Stimulated activated CD4-positive, alpha-beta T cell treated with anti-CD3 and anti-CD28 coated beads, Interleukin-12 subunit alpha, Interleukin-12 subunit beta, amount 100 ng/mL, for 24 hours (primary cell): ENCODE results near the gene ACTL6B.

Experiments
- DNase-seq, 2 experiments: peaks; one replicate each; pipeline ENCODE4 v3.0.0-alpha.2; 2020; ENCODE audit warnings: low read depth in 2 of 2

The ACTL6B gene

GRCh38 chr7:100683659-100684533 lies 27.6 kb upstream of the ACTL6B start:
- no peak for DNase-seq

- DNase-seq: no peak
Measured at GRCh38 chr7:100682991-100683658, 26.9 kb upstream of the ACTL6B start.

- DNase-seq: no peak
Measured at GRCh38 chr7:100682228-100682741, 26.0 kb upstream of the ACTL6B start.

DNA sequence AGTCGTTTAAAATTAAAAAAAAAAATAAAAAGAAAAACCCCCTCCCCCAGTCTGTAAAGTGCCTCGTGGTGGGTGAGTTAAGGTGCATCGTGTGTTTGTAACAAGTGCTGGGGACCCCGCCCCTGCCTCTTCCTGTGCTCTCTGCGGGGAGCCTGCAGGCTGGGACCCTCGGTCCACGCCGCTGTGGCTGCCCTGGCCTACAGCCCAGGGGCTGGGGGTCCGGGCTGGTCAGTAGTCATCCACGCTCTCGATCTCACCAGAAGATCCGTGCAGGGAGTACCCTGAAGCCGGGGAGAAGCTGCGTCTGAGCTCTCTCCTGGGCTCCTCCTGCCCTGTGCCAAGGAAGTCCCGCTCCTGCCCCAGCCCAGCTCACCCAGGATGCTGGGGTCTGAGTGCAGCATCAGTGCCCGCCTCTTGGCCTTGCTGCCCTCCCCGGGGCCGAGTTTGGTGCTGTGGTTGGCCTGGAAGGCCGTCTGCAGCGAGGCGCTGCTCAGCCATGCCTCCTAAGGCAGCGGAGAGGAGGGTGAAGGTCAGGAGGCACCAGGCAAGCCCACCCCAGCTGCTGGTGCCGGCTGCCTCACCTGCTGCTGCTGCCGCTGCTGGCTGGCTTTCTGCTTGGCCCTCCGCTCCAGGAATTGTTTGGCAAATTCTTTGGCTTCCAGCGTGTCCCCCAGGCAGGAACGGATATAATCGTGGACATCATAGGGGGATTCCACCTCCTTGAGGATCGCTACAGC lies 25.4 kb upstream of the ACTL6B start:
- no peak for DNase-seq

GRCh38 chr7:100680576-100681271 lies 24.5 kb upstream of the ACTL6B start:
- no peak for DNase-seq

- DNase-seq: no peak
Measured at GRCh38 chr7:100679927-100680575, 23.8 kb upstream of the ACTL6B start.

GRCh38 chr7:100679129-100679926 lies 23.1 kb upstream of the ACTL6B start:
- no peak for DNase-seq

- no peak for DNase-seq
Measured at GRCh38 chr7:100678291-100678984, 22.2 kb upstream of the ACTL6B start.

DNA sequence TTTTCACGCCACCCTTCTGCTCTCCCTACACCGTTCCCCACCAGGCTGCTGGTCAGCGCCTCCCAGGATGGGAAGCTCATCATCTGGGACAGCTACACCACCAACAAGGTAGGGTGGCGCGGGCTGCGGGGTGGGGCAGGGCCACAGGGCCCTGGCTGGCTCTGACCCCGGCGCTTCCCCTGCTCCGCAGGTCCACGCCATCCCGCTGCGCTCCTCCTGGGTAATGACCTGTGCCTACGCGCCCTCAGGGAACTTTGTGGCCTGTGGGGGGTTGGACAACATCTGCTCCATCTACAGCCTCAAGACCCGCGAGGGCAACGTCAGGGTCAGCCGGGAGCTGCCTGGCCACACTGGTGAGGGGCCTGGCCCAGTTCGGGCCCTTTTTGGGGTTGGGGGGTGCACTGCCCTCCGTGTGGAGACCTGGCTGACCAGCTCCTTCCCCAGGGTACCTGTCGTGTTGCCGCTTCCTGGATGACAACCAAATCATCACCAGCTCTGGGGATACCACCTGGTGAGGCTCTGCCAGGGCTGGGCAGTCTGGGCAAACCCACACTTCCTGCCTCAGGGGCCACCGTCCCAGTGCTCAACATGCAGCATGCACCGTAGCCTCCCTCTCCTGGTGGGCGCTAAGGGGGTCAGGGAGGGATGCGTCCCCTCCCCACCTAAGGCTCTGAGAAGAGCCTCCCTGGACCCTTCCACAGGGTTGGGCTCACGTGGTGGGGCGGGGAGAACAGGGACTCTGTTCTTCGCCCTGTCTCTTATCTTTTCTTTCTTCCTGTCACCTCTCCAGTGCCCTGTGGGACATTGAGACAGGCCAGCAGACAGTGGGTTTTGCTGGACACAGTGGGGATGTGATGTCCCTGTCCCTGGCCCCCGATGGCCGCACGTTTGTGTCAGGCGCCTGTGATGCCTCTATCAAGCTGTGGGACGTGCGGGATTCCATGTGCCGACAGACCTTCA lies 21.3 kb upstream of the ACTL6B start:
- no peak for DNase-seq

GRCh38 chr7:100676501-100677306 lies 20.5 kb upstream of the ACTL6B start:
- DNase-seq: no peak

DNA sequence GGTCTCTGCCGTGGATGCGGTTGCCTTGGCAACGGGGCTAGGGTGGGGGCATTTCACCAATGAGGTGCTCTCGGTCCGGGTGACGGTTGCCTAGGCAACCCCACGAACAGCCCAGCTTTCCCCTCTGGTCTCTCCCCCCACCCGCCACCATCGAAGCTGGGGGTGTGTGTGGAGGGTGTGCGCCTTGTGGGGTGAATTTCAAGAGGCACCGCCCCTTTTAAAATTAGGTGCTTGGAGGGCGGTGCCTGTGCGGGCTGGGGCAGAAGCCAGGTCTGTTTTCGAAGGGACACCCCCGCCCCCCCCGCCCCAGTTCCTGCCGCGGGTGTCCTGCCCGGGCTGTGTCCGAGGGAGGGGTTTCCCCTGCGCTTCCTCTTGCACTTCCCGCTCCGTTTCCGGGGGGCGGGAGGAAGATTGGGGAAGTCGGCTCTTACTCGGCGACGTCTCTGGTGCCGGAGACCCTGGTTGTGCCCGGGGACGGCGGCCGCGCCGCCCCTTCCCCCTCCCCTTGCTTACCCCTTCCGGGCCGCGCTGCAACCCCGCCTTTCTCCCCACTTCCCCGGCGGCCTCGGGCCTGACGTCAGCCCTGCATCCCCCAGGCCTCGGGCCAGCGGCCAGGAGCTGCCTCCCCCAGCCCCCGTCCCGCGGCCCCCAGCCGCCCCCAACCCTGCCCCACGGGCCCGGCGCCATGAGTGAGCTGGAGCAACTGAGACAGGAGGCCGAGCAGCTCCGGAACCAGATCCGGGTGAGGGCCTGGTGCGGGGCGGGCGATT lies 19.5 kb upstream of the ACTL6B start:
- DNase-seq: peak; percentile 51 to 76

- DNase-seq: no peak
Measured at GRCh38 chr7:100675105-100675451, 18.8 kb upstream of the ACTL6B start.

DNA sequence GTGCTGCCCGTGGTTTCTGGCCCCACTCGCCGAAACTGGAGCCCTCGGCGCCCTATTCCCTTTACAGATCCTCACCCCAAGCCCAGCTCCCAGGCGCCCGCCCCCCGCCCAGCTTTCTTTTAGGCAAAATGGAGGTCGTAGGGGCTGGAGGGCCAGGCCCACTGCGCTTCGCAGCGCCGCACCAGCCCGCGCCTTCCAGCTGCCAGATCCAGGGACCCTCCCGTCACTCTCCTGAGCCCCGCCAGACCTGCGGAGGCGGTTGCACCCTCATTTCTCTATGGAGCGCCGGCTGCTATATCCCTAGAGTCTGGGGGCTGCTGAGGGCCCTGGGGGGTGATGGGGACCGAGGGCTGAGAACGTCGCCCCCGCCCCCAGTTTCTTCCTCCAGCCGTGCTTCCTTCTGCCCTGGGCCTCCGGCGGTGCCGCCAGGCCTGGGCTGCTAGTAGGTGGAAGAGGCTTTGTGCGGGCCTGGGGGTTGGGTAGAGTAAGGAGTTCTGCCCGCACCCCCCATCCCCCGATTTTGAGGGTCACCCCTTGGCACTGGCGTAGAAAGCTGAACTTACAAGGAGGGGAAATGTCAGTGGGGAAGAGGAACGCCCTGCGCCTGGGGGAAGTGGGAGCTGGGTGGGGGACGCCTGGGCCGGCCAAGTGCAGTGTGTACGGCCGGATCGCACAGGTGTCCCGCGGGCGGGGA lies 18.3 kb upstream of the ACTL6B start:
- DNase-seq: no peak

DNA sequence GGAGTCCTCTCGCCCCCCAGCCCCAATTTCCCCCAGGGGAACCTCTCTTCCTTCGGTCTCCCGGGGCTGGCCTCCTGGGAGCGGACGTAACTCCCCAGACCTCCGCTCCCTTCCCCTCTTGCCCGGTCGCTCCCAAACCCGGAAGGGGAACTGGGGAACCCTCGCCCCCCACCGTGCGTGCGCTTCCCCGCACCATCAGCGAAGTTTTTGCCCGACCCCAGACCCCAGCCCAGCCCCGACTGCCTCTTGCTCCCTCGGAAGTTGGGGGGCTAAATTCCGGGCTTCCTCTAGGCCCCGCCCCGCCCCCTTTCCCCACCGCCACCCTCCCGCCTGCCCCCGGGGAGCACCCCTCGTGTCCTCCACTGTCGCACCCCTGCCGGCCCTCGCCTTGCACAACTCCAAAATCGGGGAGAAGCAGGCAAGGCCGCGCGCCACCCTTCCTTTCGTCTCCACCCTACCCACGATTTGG lies 17.7 kb upstream of the ACTL6B start:
- no peak for DNase-seq

DNA sequence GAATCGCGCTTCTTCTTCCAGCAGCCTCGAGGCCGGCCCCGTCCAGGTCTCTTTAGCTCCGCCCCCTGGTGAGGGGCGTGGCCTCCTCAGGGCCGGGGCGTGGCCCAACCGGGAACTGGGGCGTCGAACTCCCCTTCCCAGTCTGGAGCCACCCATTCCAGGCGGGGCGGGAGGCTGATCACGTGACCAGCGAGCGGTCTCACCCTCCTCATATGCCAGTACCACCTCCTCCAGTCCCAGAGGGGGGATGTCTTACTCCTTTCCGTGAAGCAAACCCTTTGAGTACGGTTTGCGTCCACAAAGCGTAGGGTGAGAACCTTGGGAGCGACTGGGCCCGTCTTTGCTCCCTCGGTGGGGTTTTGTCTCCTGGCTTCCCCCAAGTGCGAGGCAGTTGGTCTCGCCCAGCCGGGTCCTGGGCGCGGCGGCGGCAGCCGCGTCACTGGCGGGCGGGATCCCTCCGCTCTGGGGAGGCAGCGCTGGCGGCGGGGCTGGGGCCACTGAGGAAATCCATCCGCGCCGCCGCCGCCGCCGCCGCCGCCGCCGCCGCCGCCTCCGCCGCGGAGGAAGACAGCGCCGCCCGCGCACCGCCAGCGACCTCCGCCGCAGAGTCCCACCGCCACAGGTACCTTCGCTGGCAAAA lies 17.2 kb upstream of the ACTL6B start, which contains the start of gene GNB2:
Gene GNB2, plus strand, starts transcription at position 439 of the 640 bp plus-strand sequence. CDS start 2,526 bp downstream, outside the sequence.
- peak; percentile 98 to 99 for DNase-seq
